ENCODE measurements around the gene RPUSD1. TPM values are rescaled to one million over a fixed set of nuclear protein-coding genes. Genes with fewer than 3 reads are reported as not detected.

Gene RPUSD1
- total RNA-seq, 3 donors from 2014 or later = 19.8 to 20.0 (median 19.8) TPM

- DNase-seq = no peak
- intact Hi-C loops (cut with DNase I, micrococcal nuclease) = no loop called here
- Histone ChIP-seq H3K4me3 (no peak within 1 kb of the TSS), H3K9me3 (no peaks in the 10 kb centered on the region), H3K4me1 (ENCODE audit: low read depth) (no peaks in the 10 kb centered on the region), H3K36me3 (ENCODE audit: low read depth) (no peaks in the 10 kb centered on the region)
- TF ChIP-seq CTCF (IDR thresholded peaks at IDR 0.05) = no peak
- ATAC-seq = peak; percentile 17
These were observed 12.0 kb upstream of the RPUSD1 start, which contains the start of gene GNG13 for GRCh38 chr16:799948-800833. Gene GNG13, minus strand, starts transcription at chr16:800734. Its CDS starts 1,657 bp downstream, at chr16:799077.

GRCh38 chr16:799111-799947 is 11.1 kb upstream of the RPUSD1 start:
- Histone ChIP-seq H3K36me3 (ENCODE audit: low read depth) (no peaks in the 10 kb centered on the region), H3K4me1 (ENCODE audit: low read depth) (no peaks in the 10 kb centered on the region), H3K9me3 (no peaks in the 10 kb centered on the region), H3K4me3 (no peak overlapping the region)
- TF ChIP-seq CTCF (IDR thresholded peaks at IDR 0.05) = no peak
- intact Hi-C loops (cut with DNase I, micrococcal nuclease) = no loop called here
- no peak for DNase-seq
- no peak for ATAC-seq

GRCh38 chr16:798666-799065 is 10.5 kb upstream of the RPUSD1 start:
- no peaks in the 10 kb centered on the region for H3K9me3 ChIP-seq
- intact Hi-C loops (cut with DNase I, micrococcal nuclease) = no loop called here
- TF ChIP-seq CTCF (IDR thresholded peaks at IDR 0.05) = no peak
- no peaks in the 10 kb centered on the region for H3K36me3 ChIP-seq (ENCODE audit: low read depth)
- no peaks in the 10 kb centered on the region for H3K4me1 ChIP-seq (ENCODE audit: low read depth)
- no peak for ATAC-seq
- DNase-seq = no peak
- H3K4me3 ChIP-seq = no peak overlapping the region

- no peak for TF ChIP-seq CTCF (IDR thresholded peaks at IDR 0.05)
- no peaks in the 10 kb centered on the region for H3K4me1 ChIP-seq (ENCODE audit: low read depth)
- no peaks in the 10 kb centered on the region for H3K9me3 ChIP-seq
- DNase-seq (no peak), ATAC-seq (no peak)
- no peaks in the 10 kb centered on the region for H3K36me3 ChIP-seq (ENCODE audit: low read depth)
- intact Hi-C loops (cut with DNase I, micrococcal nuclease) = no loop called here
- H3K4me3 ChIP-seq = no peak overlapping the region
These were observed 9.5 kb upstream of the RPUSD1 start for GRCh38 chr16:797686-798085.

- Histone ChIP-seq H3K9me3 (no peaks in the 10 kb centered on the region), H3K36me3 (ENCODE audit: low read depth) (no peaks in the 10 kb centered on the region), H3K4me1 (ENCODE audit: low read depth) (no peaks in the 10 kb centered on the region), H3K4me3 (no peak overlapping the region)
- intact Hi-C loops (cut with DNase I, micrococcal nuclease) = no loop called here
- peak; percentile 44 for ATAC-seq
- DNase-seq = peak in 1 of 3 donors; percentile 50
- no peak for TF ChIP-seq CTCF (IDR thresholded peaks at IDR 0.05)
These were observed 8.9 kb upstream of the RPUSD1 start for GRCh38 chr16:797120-797420.

All from mucosa of descending colon (tissue), 3 donors.